Urothelium cell line (cell line): ENCODE measurements around the gene CAMTA1.

Source experiments
- DNase-seq: peaks from one replicate; pipeline ENCODE4 v3.0.0; 2011; ENCODE audit warnings: low spot score, mixed read lengths
- FAIRE-seq: peaks from 2 replicates; lab custom pipeline; 2011; peaks lifted over from hg19 to GRCh38; lab: Jason Lieb, UNC

Gene CAMTA1

GRCh38 chr1:7171168-7171567 is 385.9 kb downstream of the CAMTA1 start:
- DNase-seq (no peak), FAIRE-seq (no peak)

- DNase-seq (no peak), FAIRE-seq (no peak)
Measured at GRCh38 chr1:7171574-7171973, 386.3 kb downstream of the CAMTA1 start.

GRCh38 chr1:7172804-7173203 is 387.6 kb downstream of the CAMTA1 start:
- DNase-seq = no peak
- no peak for FAIRE-seq

- DNase-seq (no peak), FAIRE-seq (no peak)
Measured at GRCh38 chr1:7174561-7174960, 389.3 kb downstream of the CAMTA1 start.

GRCh38 chr1:7174980-7175906 is 390.0 kb downstream of the CAMTA1 start:
- no peak for DNase-seq
- no peak for FAIRE-seq

GRCh38 chr1:7177021-7177420 is 391.8 kb downstream of the CAMTA1 start:
- DNase-seq = no peak

GRCh38 chr1:7177438-7178146 is 392.3 kb downstream of the CAMTA1 start:
- FAIRE-seq = no peak
- DNase-seq = no peak

More at GRCh38 chr1:7177021-7177420, 391.8 kb downstream of the CAMTA1 start:
- FAIRE-seq = no peak

GRCh38 chr1:7178336-7178735 is 393.1 kb downstream of the CAMTA1 start:
- DNase-seq = no peak

GRCh38 chr1:7178741-7179140 is 393.5 kb downstream of the CAMTA1 start:
- DNase-seq = no peak
- no peak for FAIRE-seq

More at GRCh38 chr1:7178336-7178735, 393.1 kb downstream of the CAMTA1 start:
- FAIRE-seq = no peak

- FAIRE-seq (no peak), DNase-seq (no peak)
Measured at GRCh38 chr1:7185721-7186120, 400.5 kb downstream of the CAMTA1 start.

- no peak for DNase-seq
- no peak for FAIRE-seq
Measured at GRCh38 chr1:7186382-7187111, 401.3 kb downstream of the CAMTA1 start.

GRCh38 chr1:7187112-7187493 is 401.8 kb downstream of the CAMTA1 start:
- DNase-seq (no peak), FAIRE-seq (no peak)

- FAIRE-seq (no peak), DNase-seq (no peak)
Measured at GRCh38 chr1:7190261-7190660, 405.0 kb downstream of the CAMTA1 start.

GRCh38 chr1:7192453-7192852 is 407.2 kb downstream of the CAMTA1 start:
- no peak for FAIRE-seq
- no peak for DNase-seq

- no peak for DNase-seq
- no peak for FAIRE-seq
Measured at GRCh38 chr1:7196036-7196911, 411.0 kb downstream of the CAMTA1 start.

- DNase-seq (no peak), FAIRE-seq (no peak)
Measured at GRCh38 chr1:7198664-7199063, 413.4 kb downstream of the CAMTA1 start.

- DNase-seq = no peak
- FAIRE-seq = no peak
Measured at GRCh38 chr1:7199077-7199779, 414.0 kb downstream of the CAMTA1 start.

GRCh38 chr1:7207875-7208646 is 422.8 kb downstream of the CAMTA1 start:
- FAIRE-seq (peak; percentile 77), DNase-seq (peak; percentile 67)

- DNase-seq (no peak), FAIRE-seq (no peak)
Measured at GRCh38 chr1:7208647-7209180, 423.5 kb downstream of the CAMTA1 start.
